Gastroesophageal sphincter (tissue), 4 donors: ENCODE data around the gene MYCBPAP. TPM values are rescaled to one million over a fixed set of nuclear protein-coding genes. Genes with fewer than 3 reads are reported as not detected.

ENCODE experiments used
- ATAC-seq: fragments of 150-250 bp; one replicate; pipeline ENCODE4 v1.9.1; 2016; ENCODE audit warnings: mild to moderate bottlenecking, moderate library complexity
- H3K27ac ChIP-seq, 4 donors: fragments of 200-600 bp; sonication (generic) in 3 of 4; 1 replicate in 3 of 4; 2 replicates in 1 of 4; pipeline ENCODE4 v1.5.1; 2016 to 2019
- H3K27me3 ChIP-seq: fragments of 200-600 bp; sonication (generic); one replicate; pipeline ENCODE4 v1.5.1; 2019
- H3K36me3 ChIP-seq, 2 donors: fragments of 200-600 bp; sonication (generic); one replicate each; pipeline ENCODE4 v1.5.1; 2019; ENCODE audit warnings: control low read depth in 1 of 2
- H3K4me1 ChIP-seq, 3 donors: fragments of 200-600 bp; sonication (generic); 1 replicate in 2 of 3; 2 replicates in 1 of 3; pipeline ENCODE4 v1.5.1; 2016 to 2019; ENCODE audit warnings: control low read depth in 2 of 3
- H3K4me3 ChIP-seq, 2 donors: fragments of 200-600 bp; sonication (generic); one replicate each; pipeline ENCODE4 v1.5.1; 2019; ENCODE audit warnings: mild to moderate bottlenecking in 1 of 2, moderate library complexity in 1 of 2
- H3K9me3 ChIP-seq, 3 donors: fragments of 200-600 bp; sonication (generic); one replicate each; pipeline ENCODE4 v1.5.1; 2017 to 2019; ENCODE audit warnings: control low read depth in 2 of 3
- EP300 ChIP-seq: sonication (generic); formaldehyde crosslinking; IDR thresholded peaks from one replicate; pipeline ENCODE4 v1.6.1; 2017; ENCODE audit warnings: antibody characterized with exemption, mild to moderate bottlenecking
- POLR2A ChIP-seq, 2 donors: fragments of 450-650 bp; IDR thresholded peaks; one replicate each; pipeline ENCODE4 v1.6.1; 2017; ENCODE audit warnings: antibody characterized with exemption in 2 of 2, mild to moderate bottlenecking in 2 of 2, moderate library complexity in 1 of 2
- POLR2AphosphoS5 ChIP-seq: sonication (generic); formaldehyde crosslinking; IDR thresholded peaks from one replicate; pipeline ENCODE4 v1.6.1; 2017; ENCODE audit warnings: antibody characterized with exemption
- WGBS, 2 donors: methylation state at CpG; one replicate each; pipeline ENCODE4 v1.1.5; 2018; ENCODE audit warnings: low coverage in 1 of 2; 5-methylcytosine and 5-hydroxymethylcytosine counted together
- total RNA-seq, 4 donors: library from RNA; depleted of rRNA; stranded (reverse); fragments of >200 nt; gene quantifications; one replicate each; pipeline ENCODE4 v1.1.0, GENCODE V29; 2016
- TF ChIP-seq, protein P1 (sequence below), 4 experiments: fragments of 200-600 bp in 2 of 4; fragments of 450-650 bp in 2 of 4; sonication (generic) in 1 of 4; IDR thresholded peaks; one replicate each; pipeline ENCODE4 v1.5.1; 2017 to 2019; ENCODE audit warnings: antibody characterized with exemption in 4 of 4, mild to moderate bottlenecking in 2 of 4, moderate library complexity in 2 of 4

Gene MYCBPAP
- total RNA-seq, 4 donors from 2014 or later: 0.27 to 0.31 TPM; not detected in 2

DNA sequence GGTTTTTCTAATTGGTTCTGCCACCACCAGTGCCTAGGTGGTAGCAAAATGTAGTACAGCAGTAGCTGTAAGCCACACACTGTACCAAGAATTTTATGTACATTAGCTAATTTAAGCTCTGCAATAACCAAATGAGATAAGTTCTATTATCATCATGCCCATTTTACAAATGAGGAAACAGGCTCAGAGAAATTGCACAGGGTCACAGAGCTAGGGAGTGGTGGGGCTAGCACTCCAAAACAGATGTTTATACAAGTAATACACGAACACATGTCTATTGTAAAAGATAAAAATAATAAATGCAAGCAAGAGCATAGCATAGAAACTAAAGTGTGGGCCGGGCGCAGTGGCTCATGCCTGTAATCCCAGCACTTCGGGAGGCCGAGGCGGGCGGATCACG is 16.0 kb upstream of the MYCBPAP start:
- Histone ChIP-seq H3K27me3 (no peaks in the 10 kb centered on the region), H3K4me3 (no peak overlapping the region), H3K9me3 (no peaks in the 10 kb centered on the region), H3K36me3 (peaks cover 0 to 10% of the 10 kb centered on the region in 2 donors), H3K4me1 (no peaks in the 10 kb centered on the region), H3K27ac (no peak overlapping the region)
- no peak for ATAC-seq
- 74 to 80% methylated on average over 1 to 8 of the region's 8 CpGs for WGBS, 2 donors
- TF ChIP-seq POLR2AphosphoS5 (no peak), EP300 (no peak), POLR2A (IDR thresholded peaks at IDR 0.05) (no peak)
- TF ChIP-seq, protein P1, sequence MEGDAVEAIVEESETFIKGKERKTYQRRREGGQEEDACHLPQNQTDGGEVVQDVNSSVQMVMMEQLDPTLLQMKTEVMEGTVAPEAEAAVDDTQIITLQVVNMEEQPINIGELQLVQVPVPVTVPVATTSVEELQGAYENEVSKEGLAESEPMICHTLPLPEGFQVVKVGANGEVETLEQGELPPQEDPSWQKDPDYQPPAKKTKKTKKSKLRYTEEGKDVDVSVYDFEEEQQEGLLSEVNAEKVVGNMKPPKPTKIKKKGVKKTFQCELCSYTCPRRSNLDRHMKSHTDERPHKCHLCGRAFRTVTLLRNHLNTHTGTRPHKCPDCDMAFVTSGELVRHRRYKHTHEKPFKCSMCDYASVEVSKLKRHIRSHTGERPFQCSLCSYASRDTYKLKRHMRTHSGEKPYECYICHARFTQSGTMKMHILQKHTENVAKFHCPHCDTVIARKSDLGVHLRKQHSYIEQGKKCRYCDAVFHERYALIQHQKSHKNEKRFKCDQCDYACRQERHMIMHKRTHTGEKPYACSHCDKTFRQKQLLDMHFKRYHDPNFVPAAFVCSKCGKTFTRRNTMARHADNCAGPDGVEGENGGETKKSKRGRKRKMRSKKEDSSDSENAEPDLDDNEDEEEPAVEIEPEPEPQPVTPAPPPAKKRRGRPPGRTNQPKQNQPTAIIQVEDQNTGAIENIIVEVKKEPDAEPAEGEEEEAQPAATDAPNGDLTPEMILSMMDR (IDR thresholded peaks at IDR 0.05): no peak

DNA sequence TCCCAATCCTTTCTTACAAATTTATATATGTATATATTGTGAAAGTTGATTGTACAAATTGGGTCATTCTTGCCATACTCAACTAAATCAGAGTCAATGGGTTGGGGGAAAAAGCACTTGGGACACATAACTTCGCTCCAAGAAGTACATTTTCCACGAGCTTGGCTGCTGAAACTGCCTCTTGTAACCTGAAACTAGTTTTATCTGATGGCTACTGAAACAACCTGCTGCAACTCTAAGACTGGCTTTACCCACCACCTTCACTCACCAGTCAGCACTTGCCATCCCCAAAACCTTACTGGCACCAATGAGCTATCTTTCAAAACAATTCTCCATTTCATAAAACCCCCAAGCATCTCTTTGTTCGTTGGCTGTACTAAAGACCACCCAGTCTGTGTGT is 14.5 kb upstream of the MYCBPAP start:
- H3K9me3 ChIP-seq: no peaks in the 10 kb centered on the region
- H3K27me3 ChIP-seq: no peaks in the 10 kb centered on the region
- ATAC-seq: no peak
- TF ChIP-seq EP300 (no peak), POLR2A (IDR thresholded peaks at IDR 0.05) (no peak), POLR2AphosphoS5 (no peak)
- TF ChIP-seq, protein P1 (IDR thresholded peaks at IDR 0.05): no peak
- H3K27ac ChIP-seq: no peak overlapping the region
- no peaks in the 10 kb centered on the region for H3K4me1 ChIP-seq
- WGBS, 2 donors: 29 to 40% methylated on average over 3 of the region's 3 CpGs
- H3K4me3 ChIP-seq: no peak overlapping the region
- H3K36me3 ChIP-seq: no peaks in the 10 kb centered on the region

DNA sequence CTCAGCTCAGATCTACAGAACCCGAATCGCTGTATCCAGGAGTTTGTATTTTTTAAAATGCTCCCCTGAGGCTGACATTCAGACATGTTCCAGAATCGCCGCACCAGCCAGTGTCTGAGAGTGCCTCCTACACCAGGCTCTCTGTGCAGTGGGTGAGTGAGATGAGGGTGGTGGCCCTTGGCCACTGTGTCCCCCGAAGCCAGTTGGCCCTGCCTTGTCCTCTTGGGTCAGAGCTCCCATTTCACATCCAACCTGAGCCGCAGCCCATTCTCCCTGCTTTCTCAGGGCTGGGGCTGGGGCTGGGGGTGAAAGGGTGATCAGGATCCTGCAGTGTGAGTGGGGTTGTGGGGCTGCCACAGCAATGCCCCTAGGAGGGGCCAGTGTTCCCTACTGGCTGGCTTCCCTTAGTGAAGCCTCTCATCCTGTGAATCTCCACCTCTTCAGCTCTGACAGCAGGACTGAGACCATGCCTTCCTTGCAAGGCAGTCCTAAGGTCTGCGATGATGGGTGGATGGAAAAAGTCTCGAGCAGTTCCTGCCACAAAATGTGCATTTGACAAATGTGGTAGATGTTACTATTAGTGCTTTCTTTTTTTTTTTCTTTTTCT is 12.9 kb upstream of the MYCBPAP start:
- Histone ChIP-seq H3K36me3 (no peaks in the 10 kb centered on the region), H3K4me1 (no peaks in the 10 kb centered on the region), H3K27me3 (no peaks in the 10 kb centered on the region), H3K27ac (no peak overlapping the region), H3K4me3 (no peak overlapping the region), H3K9me3 (no peaks in the 10 kb centered on the region)
- WGBS, 2 donors: 83 to 94% methylated on average over 2 to 4 of the region's 8 CpGs
- ATAC-seq: no peak
- TF ChIP-seq, protein P1 (IDR thresholded peaks at IDR 0.05): no peak
- TF ChIP-seq POLR2AphosphoS5 (no peak), POLR2A (IDR thresholded peaks at IDR 0.05) (no peak), EP300 (no peak)

DNA sequence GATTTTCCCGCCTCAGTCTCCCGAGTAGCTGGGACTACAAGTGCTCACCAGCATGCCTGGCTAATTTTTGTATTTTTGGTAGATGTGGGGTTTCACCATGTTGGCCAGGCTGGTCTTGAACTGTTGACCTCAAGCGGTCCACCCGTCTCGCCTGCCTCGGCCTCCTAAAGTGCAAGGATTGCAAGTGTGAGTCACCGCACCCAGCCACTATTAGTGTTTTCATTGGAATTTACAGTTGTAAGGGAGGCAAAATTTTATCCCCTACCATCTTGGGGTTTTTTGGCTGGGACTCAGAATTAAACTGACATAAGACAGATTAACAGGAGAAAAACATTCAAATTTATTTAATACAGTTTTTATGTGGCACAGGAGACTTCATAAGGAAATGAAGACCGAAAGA is 12.3 kb upstream of the MYCBPAP start:
- no peak overlapping the region for H3K4me3 ChIP-seq
- no peaks in the 10 kb centered on the region for H3K27me3 ChIP-seq
- H3K27ac ChIP-seq: no peak overlapping the region
- no peaks in the 10 kb centered on the region for H3K9me3 ChIP-seq
- H3K36me3 ChIP-seq: no peaks in the 10 kb centered on the region
- 89 to 100% methylated on average over 5 to 7 of the region's 8 CpGs for WGBS, 2 donors
- TF ChIP-seq POLR2A (IDR thresholded peaks at IDR 0.05): no peak
- no peak for TF ChIP-seq EP300
- TF ChIP-seq POLR2AphosphoS5: no peak
- no peak for ATAC-seq
- no peaks in the 10 kb centered on the region for H3K4me1 ChIP-seq

DNA sequence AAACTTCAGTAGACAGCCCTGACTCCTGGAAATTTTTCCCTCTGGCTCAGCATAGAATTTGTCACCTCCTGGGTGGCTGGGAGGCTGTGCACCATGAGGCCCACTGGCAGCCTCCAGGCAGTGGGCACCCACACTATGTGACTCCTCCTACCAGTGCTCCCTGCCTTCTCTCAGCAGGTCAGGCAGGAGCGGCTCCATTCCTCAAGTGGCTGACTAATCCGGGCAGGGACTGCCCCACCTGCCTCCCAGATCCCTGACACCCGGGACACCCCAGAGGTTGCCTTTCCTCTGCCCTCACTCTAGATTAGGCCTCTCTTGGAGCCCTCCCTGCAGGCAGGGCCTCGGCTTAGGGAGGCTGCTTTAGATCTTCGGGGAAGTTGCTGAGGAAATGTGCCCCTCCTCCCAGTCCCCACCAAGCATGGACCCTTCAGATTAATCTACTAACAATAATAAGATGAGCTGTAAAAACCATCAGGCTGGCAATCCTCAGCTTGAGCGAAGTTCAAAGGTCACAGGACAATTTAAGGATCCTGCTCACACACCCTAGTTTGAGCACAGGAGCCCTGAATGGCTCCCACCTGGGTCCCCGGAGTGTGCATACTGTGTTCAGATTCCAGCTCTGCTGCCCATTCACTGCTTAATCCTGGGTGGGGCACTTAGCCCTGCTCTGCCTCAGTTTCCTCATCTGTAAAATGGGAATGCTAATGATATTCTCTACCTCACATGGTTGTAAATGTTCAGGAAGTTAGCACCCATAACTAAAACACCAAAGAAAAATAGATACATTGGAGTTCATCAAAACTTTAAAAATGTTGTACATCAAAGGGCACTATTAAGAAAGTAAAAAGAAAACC is 10.0 kb upstream of the MYCBPAP start:
- H3K9me3 ChIP-seq: no peaks in the 10 kb centered on the region
- TF ChIP-seq POLR2AphosphoS5 (no peak), EP300 (no peak), POLR2A (IDR thresholded peaks at IDR 0.05) (no peak)
- TF ChIP-seq, protein P1 (IDR thresholded peaks at IDR 0.05): no peak
- no peaks in the 10 kb centered on the region for H3K4me1 ChIP-seq
- no peak overlapping the region for H3K4me3 ChIP-seq
- no peak for ATAC-seq
- no peaks in the 10 kb centered on the region for H3K36me3 ChIP-seq
- no peak overlapping the region for H3K27ac ChIP-seq
- WGBS, 2 donors: 40 to 73% methylated on average over 1 to 3 of the region's 7 CpGs
- no peaks in the 10 kb centered on the region for H3K27me3 ChIP-seq
